ENCODE results near the gene ALDH3B2.
"Not testable (repeated sequence)": the region's sequence is repeated elsewhere in the genome, so short reads cannot be mapped to it uniquely, and the experiment has no call there.

The ALDH3B2 gene

GRCh38 chr11:67629386-67630227 is 44.8 kb downstream of the ALDH3B2 start, which contains the start of gene NUDT8:
TSS of gene NUDT8 (minus strand) at chr11:67629937. CDS start at chr11:67629911, 26 bp downstream.
- peak; percentile 75 for DNase-seq (ENCODE audit: low read depth, low spot score)

GRCh38 chr11:67628710-67629385 is 45.6 kb downstream of the ALDH3B2 start:
- no peak for DNase-seq (ENCODE audit: low read depth, low spot score)

- no peak for DNase-seq (ENCODE audit: low read depth, low spot score)
Measured at GRCh38 chr11:67627812-67628624, 46.4 kb downstream of the ALDH3B2 start.

- DNase-seq (ENCODE audit: low read depth, low spot score) = no peak
Measured at GRCh38 chr11:67627441-67627811, 47.0 kb downstream of the ALDH3B2 start.

GRCh38 chr11:67626970-67627369 is 47.5 kb downstream of the ALDH3B2 start:
- no peak for DNase-seq (ENCODE audit: low read depth, low spot score)

GRCh38 chr11:67626131-67626833 is 48.1 kb downstream of the ALDH3B2 start:
- not testable (repeated sequence) for DNase-seq (ENCODE audit: low read depth, low spot score)

GRCh38 chr11:67623795-67624194 is 50.6 kb downstream of the ALDH3B2 start:
- DNase-seq (ENCODE audit: low read depth, low spot score) = not testable (repeated sequence)

- DNase-seq (ENCODE audit: low read depth, low spot score) = not testable (repeated sequence)
Measured at GRCh38 chr11:67622905-67623304, 51.5 kb downstream of the ALDH3B2 start.

- DNase-seq (ENCODE audit: low read depth, low spot score) = not testable (repeated sequence)
Measured at GRCh38 chr11:67621928-67622327, 52.5 kb downstream of the ALDH3B2 start.

- DNase-seq (ENCODE audit: low read depth, low spot score) = not testable (repeated sequence)
Measured at GRCh38 chr11:67620621-67621020, 53.8 kb downstream of the ALDH3B2 start.

- not testable (repeated sequence) for DNase-seq (ENCODE audit: low read depth, low spot score)
Measured at GRCh38 chr11:67619683-67620618, 54.5 kb downstream of the ALDH3B2 start.

- DNase-seq (ENCODE audit: low read depth, low spot score) = not testable (repeated sequence)
Measured at GRCh38 chr11:67618901-67619659, 55.3 kb downstream of the ALDH3B2 start.

- no peak for DNase-seq (ENCODE audit: low read depth, low spot score)
Measured at GRCh38 chr11:67617243-67617953, 57.0 kb downstream of the ALDH3B2 start.

GRCh38 chr11:67616431-67617242 is 57.8 kb downstream of the ALDH3B2 start:
- no peak for DNase-seq (ENCODE audit: low read depth, low spot score)

- no peak for DNase-seq (ENCODE audit: low read depth, low spot score)
Measured at GRCh38 chr11:67615728-67616430, 58.5 kb downstream of the ALDH3B2 start.

- no peak for DNase-seq (ENCODE audit: low read depth, low spot score)
Measured at GRCh38 chr11:67614730-67615714, 59.4 kb downstream of the ALDH3B2 start.

Measured in activated naive CD8-positive, alpha-beta T cell treated with anti-CD3 and anti-CD28 coated beads, Interleukin-2, amount 50 U/mL, for 16 hours (primary cell).